HepG2 (cell line): Measurements from ENCODE around the gene UNG. TPM values are rescaled to one million over a fixed set of nuclear protein-coding genes. Genes with fewer than 3 reads are reported as not detected.

Source experiments
- CCDC6 ChIP-seq: sonication (generic); formaldehyde crosslinking; IDR thresholded peaks from 2 replicates; pipeline ENCODE4 v1.8.1; 2022; ENCODE audit warnings: mild to moderate bottlenecking, missing genetic modification reagents, moderate library complexity
- GATAD2A ChIP-seq: IDR thresholded peaks from 2 replicates; pipeline ENCODE4 v1.6.1; 2016
- HNRNPH1 ChIP-seq: fragments of 200-400 bp; formaldehyde crosslinking; optimal IDR thresholded peaks from 2 replicates; pipeline ENCODE3; 2017; ENCODE audit warnings: mild to moderate bottlenecking, low read depth, low read length
- MAX ChIP-seq: IDR thresholded peaks from 2 replicates; pipeline ENCODE4 v1.6.1; 2012; ENCODE audit warnings: inconsistent platforms
- MED1 ChIP-seq: sonication (generic); formaldehyde crosslinking; IDR thresholded peaks from 2 replicates; pipeline ENCODE4 v1.4.0; 2020; ENCODE audit warnings: missing genetic modification reagents
- MTA1 ChIP-seq: sonication (generic); formaldehyde crosslinking; IDR thresholded peaks from 2 replicates; pipeline ENCODE4 v1.4.0; 2020; ENCODE audit warnings: missing genetic modification reagents, mild to moderate bottlenecking, borderline replicate concordance
- NFYB ChIP-seq: sonication (generic); formaldehyde crosslinking; IDR thresholded peaks from 2 replicates; pipeline ENCODE4 v1.4.0; 2020; ENCODE audit warnings: missing genetic modification reagents
- POGZ ChIP-seq: sonication (generic); formaldehyde crosslinking; IDR thresholded peaks from 2 replicates; pipeline ENCODE4 v1.4.0; 2020; ENCODE audit warnings: mild to moderate bottlenecking, missing genetic modification reagents
- RARG ChIP-seq: sonication (generic); formaldehyde crosslinking; IDR thresholded peaks from 2 replicates; pipeline ENCODE4 v1.4.0; 2020; ENCODE audit warnings: low read depth, mild to moderate bottlenecking, missing genetic modification reagents
- U2AF2 ChIP-seq: fragments of 200-400 bp; formaldehyde crosslinking; IDR thresholded peaks from 2 replicates; pipeline ENCODE4 v1.6.1; 2017; ENCODE audit warnings: low read depth, mild to moderate bottlenecking, low read length
- ZBTB21 ChIP-seq: sonication (generic); formaldehyde crosslinking; IDR thresholded peaks from 2 replicates; pipeline ENCODE4 v1.4.0; 2020; ENCODE audit warnings: missing genetic modification reagents
- ZFX ChIP-seq: sonication (generic); formaldehyde crosslinking; IDR thresholded peaks from 2 replicates; pipeline ENCODE4 v1.4.0; 2020; ENCODE audit warnings: mild to moderate bottlenecking, low read depth, missing genetic modification reagents, moderate library complexity
- ZNF234 ChIP-seq: sonication (generic); formaldehyde crosslinking; conservative IDR thresholded peaks from 2 replicates; pipeline ENCODE4 v1.5.1; 2020; ENCODE audit warnings: mild to moderate bottlenecking, missing genetic modification reagents
- ZNF281 ChIP-seq: sonication (generic); formaldehyde crosslinking; IDR thresholded peaks from 2 replicates; pipeline ENCODE4 v1.4.0; 2020; ENCODE audit warnings: missing genetic modification reagents, borderline replicate concordance
- ZNF547 ChIP-seq: sonication (generic); formaldehyde crosslinking; IDR thresholded peaks from 2 replicates; pipeline ENCODE4 v1.5.1; 2020; ENCODE audit warnings: mild to moderate bottlenecking, missing genetic modification reagents
- polyA plus RNA-seq, 8 experiments: library from polyadenylated mRNA; depleted of rRNA in 3 of 8; stranded (reverse) in 7 of 8; unstranded in 1 of 8; fragments of >200 nt; fragmentation: Illumina TruSeq in 4 of 8; extraction: Trizol in 4 of 8; gene quantifications; 2 replicates each; pipeline versions ENCODE4 v1.2.1 to v1.2.3, GENCODE V29; 2011 to 2016; ENCODE audit warnings: low read depth in 4 of 8, missing spikeins in 1 of 8, mixed read lengths in 1 of 8; ENCODE audit not compliant: insufficient read depth in 1 of 8
- total RNA-seq, 5 experiments: library from RNA; depleted of rRNA; stranded (reverse); fragments of >200 nt; fragmentation: Illumina TruSeq; extraction: Trizol; gene quantifications; 2 replicates each; pipeline ENCODE4 v1.2.3, GENCODE V29; 2016; ENCODE audit warnings: low read depth in 1 of 5
- TF ChIP-seq, protein P1 (sequence below): sonication (generic); formaldehyde crosslinking; IDR thresholded peaks from 2 replicates; pipeline ENCODE4 v1.9.0; 2022; ENCODE audit warnings: missing genetic modification reagents, mild to moderate bottlenecking, borderline replicate concordance
- TF ChIP-seq, protein P2 (sequence below): sonication (generic); IDR thresholded peaks from 2 replicates; pipeline ENCODE4 v1.6.1; 2016; ENCODE audit warnings: low read depth, borderline replicate concordance
- TF ChIP-seq, protein P3 (sequence below): sonication (generic); formaldehyde crosslinking; IDR thresholded peaks from 2 replicates; pipeline ENCODE4 v1.5.1; 2020; ENCODE audit warnings: mild to moderate bottlenecking, missing genetic modification reagents, moderate library complexity
- TF ChIP-seq, protein P4 (sequence below): sonication (generic); formaldehyde crosslinking; IDR thresholded peaks from 2 replicates; pipeline ENCODE4 v1.5.1; 2020; ENCODE audit warnings: mild to moderate bottlenecking, moderate library complexity, missing genetic modification reagents

UNG gene
- total and polyA plus RNA-seq, 2 of the 13 experiments (the other 11 are each of a cell fraction or from before 2014, with no cell fraction given): 23.3 to 114 TPM

DNA sequence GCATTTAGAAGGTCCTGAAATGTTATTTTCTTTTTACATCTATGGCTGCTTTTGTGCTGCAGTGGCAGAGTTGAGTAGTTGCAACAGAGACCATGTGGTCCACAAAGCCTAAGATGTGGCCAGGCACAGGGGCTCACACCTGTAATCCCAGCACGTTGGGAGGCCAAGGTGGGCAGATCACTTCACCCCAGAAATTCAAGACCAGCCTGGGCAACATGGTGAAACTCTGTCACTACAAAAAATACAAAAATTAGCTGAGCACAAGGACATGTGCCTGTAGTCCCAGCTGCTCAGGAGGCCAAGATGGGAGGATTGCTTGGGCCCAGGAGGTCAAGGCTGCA, 31.6 kb upstream of the UNG start (continued):
- TF ChIP-seq, protein P1, sequence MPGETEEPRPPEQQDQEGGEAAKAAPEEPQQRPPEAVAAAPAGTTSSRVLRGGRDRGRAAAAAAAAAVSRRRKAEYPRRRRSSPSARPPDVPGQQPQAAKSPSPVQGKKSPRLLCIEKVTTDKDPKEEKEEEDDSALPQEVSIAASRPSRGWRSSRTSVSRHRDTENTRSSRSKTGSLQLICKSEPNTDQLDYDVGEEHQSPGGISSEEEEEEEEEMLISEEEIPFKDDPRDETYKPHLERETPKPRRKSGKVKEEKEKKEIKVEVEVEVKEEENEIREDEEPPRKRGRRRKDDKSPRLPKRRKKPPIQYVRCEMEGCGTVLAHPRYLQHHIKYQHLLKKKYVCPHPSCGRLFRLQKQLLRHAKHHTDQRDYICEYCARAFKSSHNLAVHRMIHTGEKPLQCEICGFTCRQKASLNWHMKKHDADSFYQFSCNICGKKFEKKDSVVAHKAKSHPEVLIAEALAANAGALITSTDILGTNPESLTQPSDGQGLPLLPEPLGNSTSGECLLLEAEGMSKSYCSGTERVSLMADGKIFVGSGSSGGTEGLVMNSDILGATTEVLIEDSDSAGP: no peak
- TF ChIP-seq, protein P2, sequence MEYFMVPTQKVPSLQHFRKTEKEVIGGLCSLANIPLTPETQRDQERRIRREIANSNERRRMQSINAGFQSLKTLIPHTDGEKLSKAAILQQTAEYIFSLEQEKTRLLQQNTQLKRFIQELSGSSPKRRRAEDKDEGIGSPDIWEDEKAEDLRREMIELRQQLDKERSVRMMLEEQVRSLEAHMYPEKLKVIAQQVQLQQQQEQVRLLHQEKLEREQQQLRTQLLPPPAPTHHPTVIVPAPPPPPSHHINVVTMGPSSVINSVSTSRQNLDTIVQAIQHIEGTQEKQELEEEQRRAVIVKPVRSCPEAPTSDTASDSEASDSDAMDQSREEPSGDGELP: peak; percentile 11
- TF ChIP-seq U2AF2: no peak
- no peak for TF ChIP-seq ZNF281
- TF ChIP-seq, protein P3, sequence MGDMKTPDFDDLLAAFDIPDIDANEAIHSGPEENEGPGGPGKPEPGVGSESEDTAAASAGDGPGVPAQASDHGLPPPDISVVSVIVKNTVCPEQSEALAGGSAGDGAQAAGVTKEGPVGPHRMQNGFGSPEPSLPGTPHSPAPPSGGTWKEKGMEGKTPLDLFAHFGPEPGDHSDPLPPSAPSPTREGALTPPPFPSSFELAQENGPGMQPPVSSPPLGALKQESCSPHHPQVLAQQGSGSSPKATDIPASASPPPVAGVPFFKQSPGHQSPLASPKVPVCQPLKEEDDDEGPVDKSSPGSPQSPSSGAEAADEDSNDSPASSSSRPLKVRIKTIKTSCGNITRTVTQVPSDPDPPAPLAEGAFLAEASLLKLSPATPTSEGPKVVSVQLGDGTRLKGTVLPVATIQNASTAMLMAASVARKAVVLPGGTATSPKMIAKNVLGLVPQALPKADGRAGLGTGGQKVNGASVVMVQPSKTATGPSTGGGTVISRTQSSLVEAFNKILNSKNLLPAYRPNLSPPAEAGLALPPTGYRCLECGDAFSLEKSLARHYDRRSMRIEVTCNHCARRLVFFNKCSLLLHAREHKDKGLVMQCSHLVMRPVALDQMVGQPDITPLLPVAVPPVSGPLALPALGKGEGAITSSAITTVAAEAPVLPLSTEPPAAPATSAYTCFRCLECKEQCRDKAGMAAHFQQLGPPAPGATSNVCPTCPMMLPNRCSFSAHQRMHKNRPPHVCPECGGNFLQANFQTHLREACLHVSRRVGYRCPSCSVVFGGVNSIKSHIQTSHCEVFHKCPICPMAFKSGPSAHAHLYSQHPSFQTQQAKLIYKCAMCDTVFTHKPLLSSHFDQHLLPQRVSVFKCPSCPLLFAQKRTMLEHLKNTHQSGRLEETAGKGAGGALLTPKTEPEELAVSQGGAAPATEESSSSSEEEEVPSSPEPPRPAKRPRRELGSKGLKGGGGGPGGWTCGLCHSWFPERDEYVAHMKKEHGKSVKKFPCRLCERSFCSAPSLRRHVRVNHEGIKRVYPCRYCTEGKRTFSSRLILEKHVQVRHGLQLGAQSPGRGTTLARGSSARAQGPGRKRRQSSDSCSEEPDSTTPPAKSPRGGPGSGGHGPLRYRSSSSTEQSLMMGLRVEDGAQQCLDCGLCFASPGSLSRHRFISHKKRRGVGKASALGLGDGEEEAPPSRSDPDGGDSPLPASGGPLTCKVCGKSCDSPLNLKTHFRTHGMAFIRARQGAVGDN (CRISPR knock-in tag): peak; percentile 44; the same call in 1 of the 2 replicates
- no peak for TF ChIP-seq HNRNPH1
- TF ChIP-seq, protein P4, sequence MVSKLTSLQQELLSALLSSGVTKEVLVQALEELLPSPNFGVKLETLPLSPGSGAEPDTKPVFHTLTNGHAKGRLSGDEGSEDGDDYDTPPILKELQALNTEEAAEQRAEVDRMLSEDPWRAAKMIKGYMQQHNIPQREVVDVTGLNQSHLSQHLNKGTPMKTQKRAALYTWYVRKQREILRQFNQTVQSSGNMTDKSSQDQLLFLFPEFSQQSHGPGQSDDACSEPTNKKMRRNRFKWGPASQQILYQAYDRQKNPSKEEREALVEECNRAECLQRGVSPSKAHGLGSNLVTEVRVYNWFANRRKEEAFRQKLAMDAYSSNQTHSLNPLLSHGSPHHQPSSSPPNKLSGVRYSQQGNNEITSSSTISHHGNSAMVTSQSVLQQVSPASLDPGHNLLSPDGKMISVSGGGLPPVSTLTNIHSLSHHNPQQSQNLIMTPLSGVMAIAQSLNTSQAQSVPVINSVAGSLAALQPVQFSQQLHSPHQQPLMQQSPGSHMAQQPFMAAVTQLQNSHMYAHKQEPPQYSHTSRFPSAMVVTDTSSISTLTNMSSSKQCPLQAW (CRISPR knock-in tag): no peak
- 0 out of 2 replicates have a peak, but pooled peaks have one; percentile 2 for TF ChIP-seq MED1 (CRISPR knock-in tag)
- no peak for TF ChIP-seq MTA1 (CRISPR knock-in tag)
- peak; percentile 43; the same call in 1 of the 2 replicates for TF ChIP-seq ZFX (CRISPR knock-in tag)
- TF ChIP-seq GATAD2A (CRISPR knock-in tag): 0 out of 2 replicates have a peak, but pooled peaks have one; percentile 32
- peak; percentile 6; the same call in 1 of the 2 replicates for TF ChIP-seq MAX
- no peak for TF ChIP-seq ZBTB21 (CRISPR knock-in tag)
- TF ChIP-seq POGZ (CRISPR knock-in tag): 0 out of 2 replicates have a peak, but pooled peaks have one; percentile 12
- TF ChIP-seq NFYB: no peak
- no peak for TF ChIP-seq RARG (CRISPR knock-in tag)
- TF ChIP-seq CCDC6: no peak
- TF ChIP-seq ZNF547 (CRISPR knock-in tag): no peak
- no peak for TF ChIP-seq ZNF234 (CRISPR knock-in tag)
